Measurements from ENCODE around the gene TLL1. TPM values are rescaled to one million over a fixed set of nuclear protein-coding genes. Genes with fewer than 3 reads are reported as not detected.

Gene TLL1
- total and polyA plus RNA-seq, 4 donors = 0.04 to 0.25 (median 0.05) TPM; not detected in 1

GRCh38 chr4:166014411-166014810 lies 141.4 kb downstream of the TLL1 start:
- 74% methylated on average over 6 of the region's 6 CpGs for WGBS
- DNase-seq (ENCODE audit: low spot score) = no peak
- Histone ChIP-seq H3K36me3 (ENCODE audit: control insufficient read depth in 4 of 4, insufficient read depth in 3 of 4, low read depth in 1 of 4, low read length in 3 of 4) (no peaks in the 10 kb centered on the region), H3K9ac (ENCODE audit: low read depth in 1 of 2, low read length in 2 of 2) (no peak overlapping the region), H3K4me1 (ENCODE audit: control insufficient read depth in 4 of 4, insufficient read depth in 4 of 4, low read length in 3 of 4) (no peaks in the 10 kb centered on the region), H3K27ac (ENCODE audit: low read depth in 1 of 2, low read length in 2 of 2) (no peak overlapping the region), H3K4me3 (ENCODE audit: low read depth in 1 of 3, low read length in 3 of 3) (no peak overlapping the region), H3K27me3 (ENCODE audit: control insufficient read depth in 4 of 4, insufficient read depth in 4 of 4, low read length in 3 of 4) (no peaks in the 10 kb centered on the region), H3K9me3 (ENCODE audit: control insufficient read depth in 4 of 4, low read length in 3 of 4) (no peaks in the 10 kb centered on the region)
- no peak for TF ChIP-seq REST (IDR thresholded peaks at IDR 0.05)
- no peak for TF ChIP-seq NR2F2 (IDR thresholded peaks at IDR 0.05)
- TF ChIP-seq SP1 (IDR thresholded peaks at IDR 0.05) = no peak
- no peak for TF ChIP-seq TAF1 (conservative IDR thresholded peaks at IDR 0.05)
- no peak for TF ChIP-seq YY1 (IDR thresholded peaks at IDR 0.05)
- no peak for TF ChIP-seq HNF4G (IDR thresholded peaks at IDR 0.05)
- TF ChIP-seq GABPA (IDR thresholded peaks at IDR 0.05 in 1 of 2, conservative IDR thresholded peaks at IDR 0.05 in 1 of 2) = no peak
- TF ChIP-seq RAD21 (IDR thresholded peaks at IDR 0.05) = no peak
- TF ChIP-seq RXRA (IDR thresholded peaks at IDR 0.05) = no peak
- TF ChIP-seq ZBTB33 (IDR thresholded peaks at IDR 0.05) = no peak

- H3K9ac ChIP-seq (ENCODE audit: low read depth in 1 of 2, low read length in 2 of 2) = no peak overlapping the region
- 59% methylated on average over 1 of the region's 1 CpG for WGBS
- H3K27ac ChIP-seq (ENCODE audit: low read depth in 1 of 2, low read length in 2 of 2) = no peak overlapping the region
- no peaks in the 10 kb centered on the region for H3K36me3 ChIP-seq (ENCODE audit: control insufficient read depth in 4 of 4, insufficient read depth in 3 of 4, low read depth in 1 of 4, low read length in 3 of 4)
- TF ChIP-seq RAD21 (IDR thresholded peaks at IDR 0.05) = no peak
- no peak for TF ChIP-seq CTCF (IDR thresholded peaks at IDR 0.05; ENCODE audit: low read depth, low read length, missing input control)
- TF ChIP-seq SP1 (IDR thresholded peaks at IDR 0.05) = no peak
- TF ChIP-seq HNF4A (conservative IDR thresholded peaks at IDR 0.05) = no peak
- TF ChIP-seq GABPA (IDR thresholded peaks at IDR 0.05 in 1 of 2, conservative IDR thresholded peaks at IDR 0.05 in 1 of 2) = no peak
- no peak for TF ChIP-seq JUND (IDR thresholded peaks at IDR 0.05)
- no peak for TF ChIP-seq TAF1 (conservative IDR thresholded peaks at IDR 0.05)
- no peak for TF ChIP-seq YY1 (IDR thresholded peaks at IDR 0.05)
- no peak for TF ChIP-seq MAX (IDR thresholded peaks at IDR 0.05)
- no peaks in the 10 kb centered on the region for H3K4me1 ChIP-seq (ENCODE audit: control insufficient read depth in 4 of 4, insufficient read depth in 4 of 4, low read length in 3 of 4)
- no peaks in the 10 kb centered on the region for H3K27me3 ChIP-seq (ENCODE audit: control insufficient read depth in 4 of 4, insufficient read depth in 4 of 4, low read length in 3 of 4)
- no peak for DNase-seq (ENCODE audit: low spot score)
- H3K4me3 ChIP-seq (ENCODE audit: low read depth in 1 of 3, low read length in 3 of 3) = no peak overlapping the region
- no peaks in the 10 kb centered on the region for H3K9me3 ChIP-seq (ENCODE audit: control insufficient read depth in 4 of 4, low read length in 3 of 4)
These were observed 144.8 kb downstream of the TLL1 start for GRCh38 chr4:166017804-166018203.
